H9 (cell line): ENCODE data around the gene KRR1. TPM values are rescaled to one million over a fixed set of nuclear protein-coding genes. Genes with fewer than 3 reads are reported as not detected.

Source experiments
- DNase-seq: peaks from one replicate; pipeline ENCODE4 v3.0.0-alpha.2; 2017
- H2AFZ ChIP-seq: one replicate; pipeline ENCODE4 v1.6.1; 2013; ENCODE audit warnings: mild to moderate bottlenecking, low read length, control low read depth, moderate library complexity
- H2AK5ac ChIP-seq: 2 replicates; pipeline ENCODE4 v1.6.1; 2013; ENCODE audit warnings: low read length, control low read depth, mixed read lengths; ENCODE audit not compliant: insufficient read length
- H2BK120ac ChIP-seq: one replicate; pipeline ENCODE4 v1.6.1; 2013; ENCODE audit warnings: low read depth, mild to moderate bottlenecking, low read length, control low read depth, inconsistent platforms; ENCODE audit not compliant: poor library complexity, severe bottlenecking
- H2BK12ac ChIP-seq: 2 replicates; pipeline ENCODE4 v1.6.1; 2013; ENCODE audit warnings: low read length, control low read depth, mixed read lengths, low read depth; ENCODE audit not compliant: insufficient read length
- H2BK15ac ChIP-seq: 2 replicates; pipeline ENCODE4 v1.6.1; 2013; ENCODE audit warnings: low read depth, low read length, control low read depth
- H2BK20ac ChIP-seq: one replicate; pipeline ENCODE4 v1.6.1; 2013; ENCODE audit warnings: low read depth, mild to moderate bottlenecking, low read length, control low read depth, inconsistent platforms; ENCODE audit not compliant: poor library complexity, severe bottlenecking
- H2BK5ac ChIP-seq: 2 replicates; pipeline ENCODE4 v1.6.1; 2013; ENCODE audit warnings: low read length, control low read depth, mixed read lengths; ENCODE audit not compliant: insufficient read length
- H3K14ac ChIP-seq: 2 replicates; pipeline ENCODE4 v1.6.1; 2013; ENCODE audit warnings: low read length, control low read depth; ENCODE audit not compliant: insufficient read depth
- H3K18ac ChIP-seq: 2 replicates; pipeline ENCODE4 v1.6.1; 2013; ENCODE audit warnings: low read depth, mild to moderate bottlenecking, mixed read lengths, low read length, control low read depth; ENCODE audit not compliant: insufficient read length
- H3K23ac ChIP-seq: 2 replicates; pipeline ENCODE4 v1.6.1; 2013; ENCODE audit warnings: low read length, control low read depth, mixed read lengths, low read depth; ENCODE audit not compliant: insufficient read length
- H3K23me2 ChIP-seq: 2 replicates; pipeline ENCODE4 v1.6.1; 2013; ENCODE audit warnings: low read depth, mild to moderate bottlenecking, mixed read lengths, low read length, control low read depth; ENCODE audit not compliant: insufficient read length, poor library complexity, severe bottlenecking
- H3K27ac ChIP-seq: 2 replicates; pipeline ENCODE4 v1.5.1; 2013; ENCODE audit warnings: low read length, control low read depth, mixed read lengths, low read depth; ENCODE audit not compliant: insufficient read length
- H3K27me3 ChIP-seq: 2 replicates; pipeline ENCODE4 v1.6.1; 2013; ENCODE audit warnings: low read length, control low read depth, inconsistent platforms; ENCODE audit not compliant: insufficient read depth
- H3K4ac ChIP-seq: 2 replicates; pipeline ENCODE4 v1.6.1; 2013; ENCODE audit warnings: low read depth, mild to moderate bottlenecking, control low read depth, inconsistent platforms, low read length, moderate library complexity
- H3K4me1 ChIP-seq: 2 replicates; pipeline ENCODE4 v1.6.1; 2013; ENCODE audit warnings: low read length, control low read depth, inconsistent platforms; ENCODE audit not compliant: insufficient read depth
- H3K4me2 ChIP-seq: 2 replicates; pipeline ENCODE4 v1.6.1; 2013; ENCODE audit warnings: low read length, control low read depth, mixed read lengths; ENCODE audit not compliant: insufficient read length, insufficient read depth
- H3K56ac ChIP-seq: 2 replicates; pipeline ENCODE4 v1.6.1; 2013; ENCODE audit warnings: low read depth, mild to moderate bottlenecking, mixed read lengths, low read length, control low read depth; ENCODE audit not compliant: insufficient read length
- H3K79me1 ChIP-seq: 2 replicates; pipeline ENCODE4 v1.6.1; 2013; ENCODE audit warnings: low read depth, mild to moderate bottlenecking, moderate library complexity, low read length, control low read depth, inconsistent platforms; ENCODE audit not compliant: insufficient read depth, poor library complexity, severe bottlenecking
- H3K79me2 ChIP-seq: 2 replicates; pipeline ENCODE4 v1.6.1; 2013; ENCODE audit warnings: low read length, control low read depth, inconsistent platforms; ENCODE audit not compliant: insufficient read depth
- H3K9ac ChIP-seq: 2 replicates; pipeline ENCODE4 v1.6.1; 2013; ENCODE audit warnings: low read length, control low read depth, mixed read lengths; ENCODE audit not compliant: insufficient read length; ENCODE audit errors: extremely low read depth
- H3K9me3 ChIP-seq: one replicate; pipeline ENCODE4 v1.6.1; 2013; ENCODE audit warnings: low read depth, low read length, inconsistent platforms; ENCODE audit not compliant: control insufficient read depth
- H3T11ph ChIP-seq: one replicate; pipeline ENCODE4 v1.6.1; 2013; ENCODE audit warnings: mild to moderate bottlenecking, low read length, control low read depth, inconsistent platforms
- H4K20me1 ChIP-seq: one replicate; pipeline ENCODE4 v1.6.1; 2013; ENCODE audit not compliant: control insufficient read depth, insufficient read length, insufficient read depth
- H4K5ac ChIP-seq: 2 replicates; pipeline ENCODE4 v1.6.1; 2013; ENCODE audit warnings: low read depth, mild to moderate bottlenecking, mixed read lengths, low read length, control low read depth; ENCODE audit not compliant: insufficient read length
- H4K8ac ChIP-seq: replicated peaks from 2 replicates; pipeline ENCODE4 v1.6.1; 2013; ENCODE audit warnings: low read length, control low read depth, mixed read lengths, low read depth; ENCODE audit not compliant: insufficient read length
- H4K91ac ChIP-seq: 2 replicates; pipeline ENCODE4 v1.6.1; 2013; ENCODE audit warnings: low read depth, mild to moderate bottlenecking, moderate library complexity, mixed read lengths, low read length, control low read depth; ENCODE audit not compliant: insufficient read length
- H3K27ac Mint-ChIP-seq, 3 experiments: 2 replicates in 2 of 3; 3 replicates in 1 of 3; pipeline ENCODE4 v1.8.0; 2020 to 2021; ENCODE audit warnings: mixed read lengths in 3 of 3, mild to moderate bottlenecking in 1 of 3, moderate library complexity in 1 of 3
- H3K27me3 Mint-ChIP-seq: 2 replicates; pipeline ENCODE4 v1.8.0; 2021; ENCODE audit warnings: low read depth, mild to moderate bottlenecking, moderate library complexity, mixed read lengths
- H3K36me3 Mint-ChIP-seq, 3 experiments: 2 replicates in 2 of 3; 3 replicates in 1 of 3; pipeline ENCODE4 v1.8.0; 2020 to 2021; ENCODE audit warnings: low read depth in 3 of 3, mixed read lengths in 3 of 3; ENCODE audit not compliant: insufficient read depth in 1 of 3
- H3K4me1 Mint-ChIP-seq, 2 experiments: 2 replicates each; pipeline ENCODE4 v1.8.0; 2020; ENCODE audit warnings: mixed read lengths in 2 of 2
- H3K4me3 Mint-ChIP-seq, 2 experiments: 2 replicates in 1 of 2; 3 replicates in 1 of 2; pipeline ENCODE4 v1.8.0; 2020 to 2021; ENCODE audit warnings: mild to moderate bottlenecking in 2 of 2, mixed read lengths in 2 of 2, moderate library complexity in 1 of 2
- H3K9me3 Mint-ChIP-seq, 2 experiments: 2 replicates in 1 of 2; 3 replicates in 1 of 2; pipeline ENCODE4 v1.8.0; 2020; ENCODE audit warnings: mild to moderate bottlenecking in 2 of 2, mixed read lengths in 2 of 2, moderate library complexity in 1 of 2
- WGBS: extraction: QIAGEN DNeasy Blood & Tissue Kit; methylation state at CpG from one replicate; pipeline ENCODE4 v1.1.7; 2013; ENCODE audit warnings: missing lambda C conversion rate, low lambda C conversion rate, mixed read lengths; ENCODE audit not compliant: insufficient read length; ENCODE audit errors: extremely low coverage; 5-methylcytosine and 5-hydroxymethylcytosine counted together
- total RNA-seq: library from RNA; stranded (reverse); gene quantifications from 2 replicates; pipeline ENCODE4 v1.2.1, GENCODE V29; 2021
- TF ChIP-seq, protein P1 (sequence below): fragments of 200-600 bp; sonication (generic); conservative IDR thresholded peaks from 3 replicates; pipeline ENCODE4 v1.8.0; 2021; ENCODE audit warnings: antibody characterized with exemption, mild to moderate bottlenecking

The KRR1 gene
- total RNA-seq, 1 experiment from 2014 or later, result 88.9 TPM

DNA sequence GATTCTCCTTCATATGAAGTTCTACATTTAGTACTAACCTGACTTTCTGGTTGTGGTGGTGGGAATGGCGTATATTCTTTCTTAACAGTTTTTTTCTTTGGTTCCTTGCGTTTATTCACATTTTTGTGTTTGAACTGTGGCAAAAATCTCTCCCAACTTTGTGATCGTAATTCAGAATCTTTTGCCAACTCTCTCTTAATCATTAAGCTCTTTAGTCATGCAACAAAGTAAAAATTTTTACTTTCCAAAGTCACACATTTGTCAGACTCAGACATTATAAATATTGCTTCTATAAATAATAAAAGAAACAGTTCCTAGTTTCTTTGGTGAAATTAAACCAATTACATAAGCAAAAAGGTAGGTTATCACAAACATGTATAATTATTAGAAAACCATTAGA, 7.5 kb downstream of the KRR1 start:
- Histone ChIP-seq H3K4me1 (no peaks in the 10 kb centered on the region), H3K27ac (no peak overlapping the region), H3T11ph (no peak overlapping the region), H2BK20ac (no peak overlapping the region), H3K23ac (no peak overlapping the region), H3K18ac (no peak overlapping the region), H3K14ac (no peak overlapping the region), H2BK120ac (no peak overlapping the region), H3K23me2 (no peaks in the 10 kb centered on the region), H3K79me1 (peaks cover 2% of the 10 kb centered on the region), H2BK15ac (no peak overlapping the region), H3K4me2 (no peak overlapping the region), H2BK5ac (no peak overlapping the region), H3K27me3 (no peaks in the 10 kb centered on the region), H2AK5ac (no peak overlapping the region), H4K20me1 (no peaks in the 10 kb centered on the region), H3K56ac (no peak overlapping the region), H4K8ac (no peak overlapping the region), H3K79me2 (peaks cover 2% of the 10 kb centered on the region; the same call in 1 of the 2 replicates), H3K9ac (no peak overlapping the region), H2AFZ (no peak overlapping the region), H4K5ac (no peak overlapping the region), H4K91ac (no peak overlapping the region), H2BK12ac (no peak overlapping the region), H3K4ac (no peak overlapping the region), H3K9me3 (no peaks in the 10 kb centered on the region)
- no peak for DNase-seq
- H3K9me3 Mint-ChIP-seq, result no peaks in the 10 kb centered on the region
- no peaks in the 10 kb centered on the region for H3K4me1 Mint-ChIP-seq
- TF ChIP-seq, protein P1, sequence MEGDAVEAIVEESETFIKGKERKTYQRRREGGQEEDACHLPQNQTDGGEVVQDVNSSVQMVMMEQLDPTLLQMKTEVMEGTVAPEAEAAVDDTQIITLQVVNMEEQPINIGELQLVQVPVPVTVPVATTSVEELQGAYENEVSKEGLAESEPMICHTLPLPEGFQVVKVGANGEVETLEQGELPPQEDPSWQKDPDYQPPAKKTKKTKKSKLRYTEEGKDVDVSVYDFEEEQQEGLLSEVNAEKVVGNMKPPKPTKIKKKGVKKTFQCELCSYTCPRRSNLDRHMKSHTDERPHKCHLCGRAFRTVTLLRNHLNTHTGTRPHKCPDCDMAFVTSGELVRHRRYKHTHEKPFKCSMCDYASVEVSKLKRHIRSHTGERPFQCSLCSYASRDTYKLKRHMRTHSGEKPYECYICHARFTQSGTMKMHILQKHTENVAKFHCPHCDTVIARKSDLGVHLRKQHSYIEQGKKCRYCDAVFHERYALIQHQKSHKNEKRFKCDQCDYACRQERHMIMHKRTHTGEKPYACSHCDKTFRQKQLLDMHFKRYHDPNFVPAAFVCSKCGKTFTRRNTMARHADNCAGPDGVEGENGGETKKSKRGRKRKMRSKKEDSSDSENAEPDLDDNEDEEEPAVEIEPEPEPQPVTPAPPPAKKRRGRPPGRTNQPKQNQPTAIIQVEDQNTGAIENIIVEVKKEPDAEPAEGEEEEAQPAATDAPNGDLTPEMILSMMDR, result no peak
- WGBS, result no CpG with 5 or more reads among the region's 3 CpGs
- H3K27me3 Mint-ChIP-seq, result no peaks in the 10 kb centered on the region
- H3K27ac Mint-ChIP-seq, result no peak overlapping the region
- H3K36me3 Mint-ChIP-seq, result peaks cover 12 to 49% (median 47%) of the 10 kb centered on the region in 3 experiments; a peak in 6 of 7 replicates
- H3K4me3 Mint-ChIP-seq, result no peak overlapping the region
